NCI-H345 treated with DMSO at 0.1 percent for 48 hours (cell line): ENCODE results near the gene LRRC3.
"Not testable (repeated sequence)": the region's sequence is repeated elsewhere in the genome, so short reads cannot be mapped to it uniquely, and the experiment has no call there.

Source experiments
- DNase-seq: peaks from one replicate; lab custom pipeline; 2025; ENCODE audit not compliant: unreplicated experiment; lab: John Stamatoyannopoulos, UW

The LRRC3 gene, protein sequence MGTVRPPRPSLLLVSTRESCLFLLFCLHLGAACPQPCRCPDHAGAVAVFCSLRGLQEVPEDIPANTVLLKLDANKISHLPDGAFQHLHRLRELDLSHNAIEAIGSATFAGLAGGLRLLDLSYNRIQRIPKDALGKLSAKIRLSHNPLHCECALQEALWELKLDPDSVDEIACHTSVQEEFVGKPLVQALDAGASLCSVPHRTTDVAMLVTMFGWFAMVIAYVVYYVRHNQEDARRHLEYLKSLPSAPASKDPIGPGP

DNA sequence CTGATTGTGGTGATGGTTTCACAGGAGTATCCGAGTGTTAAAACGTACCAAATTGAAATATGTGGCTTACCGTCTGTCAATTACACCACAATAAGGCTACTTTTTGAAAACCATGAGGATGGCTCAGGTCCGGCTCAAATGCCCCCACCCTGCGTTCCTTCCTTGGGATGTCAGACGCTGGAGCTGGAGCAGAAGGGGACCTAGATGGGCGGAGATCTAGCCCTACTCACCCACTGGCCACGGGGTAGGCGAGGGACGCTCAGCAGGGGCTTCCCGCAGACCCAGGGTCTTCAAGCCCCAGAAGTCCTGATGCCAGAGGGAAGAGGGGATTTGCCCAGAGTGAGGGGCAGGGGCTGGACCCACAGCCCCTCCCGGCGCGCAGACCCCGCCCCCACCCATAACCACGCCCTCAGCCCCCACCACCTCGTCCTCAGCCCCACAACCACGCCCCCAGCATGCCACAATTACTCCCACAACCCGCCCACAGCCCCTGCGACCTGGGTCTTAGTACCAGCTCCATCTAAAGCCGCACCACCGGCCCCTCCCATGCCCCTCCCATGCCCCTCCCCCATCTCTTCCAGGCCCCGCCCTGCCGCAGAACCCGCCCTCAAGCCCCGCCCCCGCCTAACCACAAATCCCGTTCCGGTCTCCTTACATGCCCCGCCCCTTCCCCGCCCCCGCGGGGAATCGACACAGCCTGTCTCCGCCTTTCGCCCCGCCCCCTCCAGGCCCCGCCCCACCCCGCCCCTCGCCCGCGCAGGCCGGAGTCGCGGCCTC, at the start of gene LRRC3:
LRRC3 (plus strand) TSS at position 764 of the 777 bp plus-strand sequence. CDS start 1,135 bp downstream, outside the sequence.
- DNase-seq = peak; percentile 71

DNA sequence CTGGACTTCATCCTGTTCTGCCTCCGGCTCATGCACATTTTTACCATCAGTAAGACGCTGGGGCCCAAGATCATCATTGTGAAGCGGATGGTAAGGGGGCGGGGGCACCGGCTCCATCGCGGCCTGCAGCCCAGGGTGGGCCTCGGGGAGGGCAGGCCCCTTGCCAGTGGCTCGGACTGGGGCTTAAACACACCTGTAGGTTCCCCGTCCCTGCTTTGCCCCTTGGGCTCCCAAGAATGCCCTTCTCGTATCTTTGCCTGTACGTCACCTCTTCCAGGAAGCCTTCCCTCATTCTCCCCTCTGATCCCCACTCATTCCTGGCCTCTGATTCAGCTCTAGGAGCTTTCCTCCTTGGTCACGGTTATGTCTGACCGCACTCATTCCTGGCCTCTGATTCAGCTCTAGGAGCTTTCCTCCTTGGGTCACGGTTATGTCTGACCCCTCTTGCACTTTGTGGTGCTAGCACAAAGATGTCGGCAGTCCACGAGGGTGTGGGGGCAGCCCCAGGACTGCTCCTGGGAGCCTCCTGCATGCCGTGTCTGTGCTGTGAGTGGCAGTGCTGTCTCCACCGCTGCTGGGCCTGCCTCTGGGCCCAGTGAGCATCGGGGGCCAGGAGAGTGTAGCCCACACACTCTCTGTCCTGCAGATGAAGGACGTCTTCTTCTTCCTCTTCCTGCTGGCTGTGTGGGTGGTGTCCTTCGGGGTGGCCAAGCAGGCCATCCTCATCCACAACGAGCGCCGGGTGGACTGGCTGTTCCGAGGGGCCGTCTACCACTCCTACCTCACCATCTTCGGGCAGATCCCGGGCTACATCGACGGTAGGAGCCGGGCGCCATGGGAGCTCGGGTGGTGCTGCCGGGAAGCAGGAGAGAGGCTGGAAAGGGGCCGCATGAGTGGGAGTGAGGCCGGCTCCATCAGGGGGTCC, 49.1 kb upstream of the LRRC3 start:
- no peak for DNase-seq

DNA sequence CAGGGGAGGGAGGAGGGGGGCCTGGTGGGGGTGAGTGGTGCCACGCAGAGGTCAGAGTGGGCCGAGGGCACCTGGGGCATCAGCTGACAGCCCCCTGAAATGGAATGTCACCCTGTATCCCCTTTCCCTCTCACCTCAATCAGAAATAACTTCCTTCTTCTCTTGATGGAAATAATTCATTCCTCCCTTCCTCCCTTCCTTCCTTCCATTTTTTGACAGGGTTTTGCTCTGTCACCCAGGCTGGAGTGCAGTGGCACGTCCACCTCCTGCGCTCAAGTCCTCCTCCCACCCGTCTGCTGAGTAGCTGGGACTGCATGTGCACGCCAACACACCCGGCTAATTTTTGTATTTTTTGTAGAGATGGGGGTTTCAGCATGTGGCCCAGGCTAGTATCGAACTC, 48.4 kb upstream of the LRRC3 start:
- DNase-seq = no peak

DNA sequence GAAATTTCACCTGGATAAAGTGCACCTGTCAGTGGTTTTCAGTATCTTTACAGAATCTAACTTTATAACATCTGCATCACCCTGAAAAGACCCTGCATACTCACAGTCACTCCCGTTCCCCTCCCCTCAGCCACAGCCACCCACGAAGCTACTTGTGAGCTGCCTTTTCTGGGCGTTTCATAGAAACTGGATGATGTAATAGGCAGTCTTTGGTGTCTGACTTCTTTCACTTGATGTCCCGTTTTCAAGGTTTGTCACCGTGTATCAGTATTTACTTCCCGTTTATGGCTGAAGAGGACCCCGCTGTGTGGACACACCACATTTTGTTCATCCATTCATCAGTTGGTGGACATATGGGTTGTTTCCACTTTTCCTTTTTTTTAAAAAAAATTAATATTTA, 47.8 kb upstream of the LRRC3 start:
- DNase-seq = no peak

DNA sequence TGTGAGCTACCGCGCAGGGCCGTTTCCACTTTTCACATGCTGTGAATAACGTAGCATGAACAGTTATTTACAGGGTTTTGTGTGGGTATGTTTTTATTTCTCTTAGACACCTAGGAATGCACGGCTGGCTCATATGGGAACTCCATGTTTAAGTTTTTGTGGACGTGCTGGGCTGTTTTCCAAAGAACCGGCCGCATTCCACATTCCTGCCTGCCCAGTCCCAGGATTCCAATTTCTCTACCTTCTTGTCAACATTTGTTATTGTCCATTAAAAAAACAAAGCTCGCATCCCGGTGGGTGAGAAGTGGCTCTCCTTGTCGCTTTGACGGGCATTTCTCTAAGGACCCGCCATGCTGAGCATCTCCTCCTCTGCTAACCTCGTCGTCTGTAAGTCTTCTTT, 47.1 kb upstream of the LRRC3 start:
- no peak for DNase-seq

DNA sequence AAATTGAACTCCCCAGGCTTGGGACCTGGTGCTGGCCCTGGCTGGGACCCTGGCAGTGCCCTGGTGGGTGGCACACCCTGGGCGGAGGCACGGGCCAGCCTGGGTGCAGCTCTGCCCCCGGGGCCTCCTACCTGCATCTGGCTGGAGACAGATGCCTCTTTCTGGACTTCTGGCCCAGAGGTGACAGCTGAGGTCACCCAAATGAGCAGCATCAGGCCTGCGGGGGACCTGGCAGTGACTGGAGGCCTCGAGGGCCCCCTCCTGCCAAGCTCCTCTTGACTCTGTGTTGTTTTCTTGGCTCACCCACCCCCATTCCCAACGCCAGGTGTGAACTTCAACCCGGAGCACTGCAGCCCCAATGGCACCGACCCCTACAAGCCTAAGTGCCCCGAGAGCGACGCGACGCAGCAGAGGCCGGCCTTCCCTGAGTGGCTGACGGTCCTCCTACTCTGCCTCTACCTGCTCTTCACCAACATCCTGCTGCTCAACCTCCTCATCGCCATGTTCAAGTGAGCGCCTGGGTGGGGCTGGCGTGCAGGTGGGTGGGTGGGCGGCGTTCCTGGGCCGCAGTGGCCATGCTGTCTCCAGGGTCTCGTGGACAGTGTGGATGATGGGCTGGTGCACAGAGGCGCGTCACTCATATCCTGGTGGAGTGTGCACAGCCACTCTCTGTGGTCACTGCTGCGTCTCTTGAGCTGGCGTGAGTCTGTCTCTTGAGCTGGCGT, 41.6 kb upstream of the LRRC3 start:
- DNase-seq = no peak

DNA sequence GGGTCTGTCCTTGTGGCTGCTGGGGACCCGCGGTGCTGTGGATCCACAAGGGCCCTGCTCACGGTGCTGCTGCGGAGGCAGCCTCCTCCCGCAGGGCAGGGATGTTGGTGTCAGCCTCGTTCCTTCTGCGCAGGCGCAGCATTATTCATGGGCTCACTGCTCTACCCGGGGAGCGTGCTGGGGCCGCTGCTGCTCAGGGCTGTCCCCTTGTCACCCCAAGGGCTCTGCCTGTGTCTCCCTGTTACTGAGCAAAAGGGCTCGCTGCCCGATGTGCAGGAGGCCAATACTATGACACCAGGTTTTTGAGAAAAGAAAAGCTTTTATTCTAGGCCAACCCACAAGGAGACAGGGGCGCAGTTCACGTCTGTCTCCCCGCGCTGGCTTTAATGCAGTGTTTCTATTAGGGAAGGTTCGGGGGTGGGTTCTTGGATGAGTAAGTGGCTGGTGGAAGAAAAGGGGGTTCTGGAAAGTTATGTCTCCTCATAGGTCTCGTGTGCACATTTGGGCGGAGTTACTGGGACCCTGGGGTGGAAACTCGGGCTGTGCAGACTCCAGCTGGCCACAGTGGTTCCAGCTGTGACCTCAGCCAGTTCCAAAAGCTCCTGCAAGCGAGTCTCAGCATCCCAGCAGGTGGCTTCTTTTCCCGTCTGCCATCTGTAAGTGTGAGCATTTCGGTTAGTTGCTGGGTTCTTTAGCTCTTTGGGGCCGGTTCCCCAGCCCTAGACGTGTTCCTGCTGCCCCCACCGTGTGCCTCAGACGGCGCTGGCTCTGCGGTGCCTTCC, 40.8 kb upstream of the LRRC3 start:
- no peak for DNase-seq

DNA sequence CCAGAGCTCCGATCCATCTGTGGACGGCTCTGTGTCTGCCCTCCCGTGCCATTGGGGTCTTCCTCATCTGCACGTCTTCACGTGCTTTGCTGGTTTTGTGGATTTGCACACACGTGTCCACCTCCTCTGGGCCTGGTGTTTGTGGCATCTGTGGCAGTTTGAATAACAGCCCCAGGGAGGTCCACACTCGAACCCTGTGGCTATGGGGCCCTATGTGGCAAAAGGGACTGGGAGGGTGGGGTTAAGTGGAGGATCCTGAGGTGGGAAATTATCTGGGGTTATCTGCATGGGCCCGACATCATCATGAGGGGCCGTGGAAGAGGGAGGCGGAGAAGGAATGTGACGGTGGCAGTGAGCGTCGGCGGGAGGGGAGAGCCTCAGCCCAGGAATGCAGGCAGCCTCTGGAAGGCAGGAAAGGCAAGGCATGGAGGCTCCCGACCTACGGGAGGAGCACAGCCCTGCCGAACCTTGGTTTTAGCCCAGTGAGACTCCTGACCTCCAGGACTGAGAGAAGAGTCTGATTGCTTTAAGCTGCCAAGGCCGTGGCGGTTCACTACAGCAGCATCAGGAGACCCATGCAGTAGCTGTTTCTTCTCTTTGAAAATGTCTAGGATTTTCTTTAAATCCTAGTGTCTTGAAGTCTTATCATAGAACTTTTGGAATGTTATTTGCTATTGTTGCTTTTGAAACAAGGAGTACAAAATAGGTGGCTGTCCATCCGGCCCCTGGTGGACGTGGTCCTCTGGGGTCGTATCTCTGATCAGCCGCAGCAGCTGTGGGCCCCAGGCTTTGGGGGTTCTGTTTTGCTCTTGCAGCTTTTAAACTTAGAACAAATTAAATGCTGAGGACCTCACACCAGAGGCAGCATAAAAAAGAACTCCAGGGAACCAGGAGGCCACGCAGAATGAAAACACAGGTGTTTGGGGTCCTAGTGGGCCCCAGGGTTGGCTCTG, 40.0 kb upstream of the LRRC3 start:
- no peak for DNase-seq

DNA sequence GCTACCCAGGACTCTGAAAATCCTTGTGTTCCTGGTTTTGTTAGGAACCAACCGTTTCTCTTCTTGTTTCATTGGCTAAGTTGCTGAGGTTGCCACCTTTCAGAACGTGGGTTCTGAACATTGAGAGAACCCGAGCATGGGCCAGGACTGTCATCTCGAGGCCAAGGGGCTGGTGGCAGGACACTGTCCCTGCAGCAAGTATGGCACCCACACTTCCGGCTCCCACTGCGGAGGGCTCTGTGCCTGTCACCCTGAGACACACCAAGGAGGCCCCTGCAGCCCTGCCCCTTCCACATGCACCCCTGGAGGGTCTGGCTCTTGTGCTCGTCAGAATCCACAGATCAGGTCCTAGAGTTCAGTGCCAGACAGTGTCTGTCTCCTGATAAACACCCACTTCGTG, 39.1 kb upstream of the LRRC3 start:
- no peak for DNase-seq

DNA sequence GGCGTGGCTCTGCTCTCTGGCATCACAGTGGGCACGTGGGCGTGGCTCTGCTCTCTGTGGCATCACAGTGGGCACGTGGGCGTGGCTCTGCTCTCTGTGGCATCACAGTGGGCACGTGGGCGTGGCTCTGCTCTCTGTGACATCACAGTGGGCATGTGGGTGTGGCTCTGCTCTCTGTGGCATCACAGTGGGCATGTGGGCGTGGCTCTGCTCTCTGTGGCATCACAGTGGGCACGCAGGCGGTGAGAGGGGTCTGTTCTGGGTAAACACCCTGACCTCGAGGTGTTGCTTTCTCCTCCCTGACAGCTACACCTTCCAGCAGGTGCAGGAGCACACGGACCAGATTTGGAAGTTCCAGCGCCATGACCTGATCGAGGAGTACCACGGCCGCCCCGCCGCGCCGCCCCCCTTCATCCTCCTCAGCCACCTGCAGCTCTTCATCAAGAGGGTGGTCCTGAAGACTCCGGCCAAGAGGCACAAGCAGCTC, 37.6 kb upstream of the LRRC3 start:
- not testable (repeated sequence) for DNase-seq

DNA sequence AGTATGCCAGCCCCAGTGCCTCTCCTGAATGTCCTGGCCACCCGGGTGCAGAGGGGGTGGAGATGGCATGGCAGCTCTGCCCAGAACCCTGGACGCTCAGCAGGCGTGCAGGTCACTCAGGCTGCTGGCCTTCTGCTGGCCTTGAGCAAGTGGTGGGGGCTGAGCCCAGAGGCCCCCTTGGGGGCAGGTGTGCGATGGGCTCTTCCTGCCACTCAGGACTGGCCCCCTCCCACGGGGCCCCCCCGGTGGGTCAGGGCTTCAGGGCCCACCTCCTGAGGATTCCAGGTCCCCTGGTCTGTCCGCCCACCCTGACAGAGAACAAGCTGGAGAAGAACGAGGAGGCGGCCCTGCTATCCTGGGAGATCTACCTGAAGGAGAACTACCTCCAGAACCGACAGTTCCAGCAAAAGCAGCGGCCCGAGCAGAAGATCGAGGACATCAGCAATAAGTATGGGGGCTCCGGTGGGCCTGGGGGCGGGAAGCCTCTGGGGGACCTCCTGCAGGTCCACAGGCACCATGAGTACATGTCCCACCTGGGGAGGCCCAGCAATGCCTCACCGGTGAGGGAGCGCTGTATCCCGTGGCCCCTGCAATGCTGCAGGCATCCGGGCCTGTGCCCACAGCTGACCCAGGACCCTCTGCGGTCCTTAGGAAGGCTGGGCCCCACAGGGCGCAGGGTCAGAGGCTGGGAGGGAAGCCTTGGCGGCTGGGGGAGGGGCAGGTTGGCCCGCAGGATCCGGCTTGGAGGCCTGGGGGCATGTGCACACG, 37.0 kb upstream of the LRRC3 start:
- DNase-seq = no peak

DNA sequence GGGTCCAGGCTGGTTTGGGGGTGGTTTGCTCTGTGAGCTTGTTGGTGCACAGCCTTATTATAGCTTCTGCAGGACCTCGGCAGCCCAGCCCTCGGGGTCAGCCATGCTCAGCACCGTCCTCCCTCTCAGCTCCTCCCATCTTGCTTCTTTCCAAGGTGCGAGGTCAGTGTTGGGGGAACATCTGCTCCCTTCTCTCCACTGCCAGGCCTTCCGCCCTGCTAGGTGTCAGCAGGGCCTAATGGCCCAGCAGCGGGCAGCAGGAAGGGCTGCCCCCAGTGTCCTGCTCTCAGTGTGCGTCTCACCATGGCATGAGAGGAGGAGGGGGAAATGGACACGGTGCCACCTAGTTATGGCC, 36.5 kb upstream of the LRRC3 start:
- no peak for DNase-seq

DNA sequence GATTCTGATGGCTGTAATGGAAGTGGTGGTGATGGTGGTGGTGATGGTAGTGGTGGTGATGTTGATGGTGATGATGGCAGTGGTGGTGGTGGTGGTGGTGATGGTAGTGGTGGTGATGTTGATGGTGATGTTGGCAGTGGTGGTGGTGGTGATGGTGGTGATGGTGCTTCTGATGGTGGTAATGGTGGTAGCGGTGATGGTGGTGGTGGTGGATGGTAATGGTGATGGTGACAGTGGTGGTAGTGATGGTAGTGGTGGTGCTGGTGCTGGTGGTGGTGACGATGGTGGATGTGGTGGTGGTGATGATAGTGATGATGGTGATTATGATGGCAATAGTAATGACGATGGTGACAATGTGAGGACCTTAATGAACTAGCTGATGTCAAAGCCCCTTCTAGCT, 35.6 kb upstream of the LRRC3 start:
- no peak for DNase-seq

DNA sequence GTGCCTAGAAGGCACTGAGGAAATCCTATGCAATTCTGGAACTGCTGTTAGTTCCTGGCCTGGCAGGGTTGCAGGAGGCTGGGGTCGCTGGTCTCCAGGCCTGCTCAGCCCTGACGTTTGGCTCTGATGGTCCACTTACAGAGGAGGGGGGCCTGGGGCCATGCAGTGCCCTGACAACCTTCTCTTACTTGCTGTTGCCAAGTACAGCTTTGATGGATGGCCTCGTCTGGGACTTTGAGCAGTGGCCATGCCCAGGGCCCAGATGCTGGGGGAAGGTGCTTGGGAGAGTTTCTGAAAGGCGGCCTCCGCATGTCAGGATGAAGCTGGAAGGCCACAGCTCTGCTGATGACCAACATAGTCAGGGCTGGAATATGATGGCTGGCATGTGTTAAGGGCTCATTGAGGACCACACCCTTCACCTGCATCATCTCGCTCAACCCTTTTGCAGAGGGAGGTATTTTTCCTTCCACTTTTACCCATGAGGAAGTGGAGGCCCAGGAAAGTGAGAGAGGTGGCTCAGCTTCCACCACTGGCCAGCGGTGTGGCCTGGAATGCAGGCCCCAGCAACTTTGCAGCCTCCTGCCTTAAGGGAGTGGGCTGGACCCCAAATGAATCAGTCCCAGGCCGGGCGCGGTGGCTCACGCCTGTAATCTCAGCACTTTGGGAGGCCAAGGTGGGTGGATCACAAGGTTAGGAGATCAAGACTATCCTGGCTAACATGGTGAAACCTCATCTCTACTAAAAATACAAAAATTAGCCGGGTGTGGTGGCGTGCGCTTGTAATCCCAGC, 34.7 kb upstream of the LRRC3 start:
- no peak for DNase-seq

DNA sequence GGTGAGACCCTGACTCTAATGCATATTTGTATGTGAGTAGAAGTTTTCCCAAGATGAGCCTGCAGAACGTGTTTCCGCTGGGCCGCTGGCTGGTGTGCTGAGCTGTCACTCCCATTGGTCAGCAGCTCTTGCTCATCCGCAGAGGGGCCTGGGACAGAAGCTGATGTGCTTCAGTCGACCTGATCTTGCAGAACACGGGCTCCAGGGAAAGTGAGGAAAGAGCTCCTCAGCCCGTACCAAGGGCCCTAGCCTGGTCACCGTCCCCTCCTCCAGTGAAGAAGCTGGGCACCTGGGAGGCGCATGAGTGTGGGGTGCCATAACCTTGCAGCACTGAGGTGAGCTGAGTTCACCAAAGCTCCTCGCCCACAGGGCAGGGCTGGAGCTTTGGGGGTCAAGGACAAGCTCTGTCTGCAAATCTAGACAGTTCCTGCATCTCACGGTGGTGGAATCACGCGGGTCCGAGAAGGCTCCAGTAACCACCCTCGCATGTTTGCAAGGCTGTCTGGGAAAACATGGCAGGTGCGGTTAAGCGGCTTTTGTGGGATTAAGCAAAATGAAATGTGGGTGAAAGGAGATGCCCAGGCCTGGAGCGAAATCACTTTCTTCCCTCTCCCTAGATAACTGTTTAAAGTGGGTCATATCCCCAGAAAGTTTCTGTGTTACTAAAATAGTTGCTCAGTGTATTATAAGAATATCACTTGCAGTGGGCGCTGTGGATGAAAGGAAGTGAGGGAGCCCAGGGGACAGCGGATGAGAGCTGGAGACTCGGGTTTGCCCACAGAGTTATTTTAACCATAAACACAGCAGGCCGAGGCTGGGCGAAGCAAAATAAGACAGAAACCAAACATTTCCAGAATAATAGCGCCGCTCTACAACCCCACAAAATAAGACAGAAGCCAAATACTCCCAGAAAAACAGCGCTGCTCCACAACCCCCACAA, 33.1 kb upstream of the LRRC3 start:
- DNase-seq = no peak

DNA sequence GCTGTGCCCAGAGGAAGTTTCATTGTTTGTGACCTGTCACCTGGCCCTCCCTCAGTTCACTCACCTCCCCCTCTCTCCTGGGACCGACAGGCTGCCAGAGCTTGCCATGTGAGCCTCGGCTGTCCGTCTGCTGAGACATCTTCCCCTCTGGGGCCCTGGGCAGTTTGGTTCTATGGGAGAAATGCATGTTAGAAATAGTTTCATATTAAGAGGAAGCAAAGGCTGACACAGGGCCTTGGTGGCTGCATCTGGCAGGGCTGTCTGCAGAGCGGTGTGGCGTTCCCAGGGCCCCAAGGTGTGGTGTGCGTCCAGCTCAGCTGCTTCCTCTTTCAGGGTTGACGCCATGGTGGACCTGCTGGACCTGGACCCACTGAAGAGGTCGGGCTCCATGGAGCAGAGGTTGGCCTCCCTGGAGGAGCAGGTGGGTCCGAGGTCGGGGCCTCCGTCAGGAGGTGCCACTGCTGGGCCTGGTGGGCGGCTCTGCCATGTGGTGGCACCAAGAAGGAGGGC, 31.9 kb upstream of the LRRC3 start:
- no peak for DNase-seq
